ENCODE results near the gene SLC26A2.

GRCh38 chr5:149921597-149921996 lies 39.0 kb upstream of the SLC26A2 start:
- TF ChIP-seq CTCF (IDR thresholded peaks at IDR 0.05), result no peak
- no peak for TF ChIP-seq EZH2 (IDR thresholded peaks at IDR 0.05; ENCODE audit: borderline replicate concordance, insufficient read depth, low read depth, low read length, poor library complexity, severe bottlenecking)

Data from B cell (primary cell).